Astrocyte (in vitro differentiated cells and primary cell): ENCODE data around the gene ZCCHC2. TPM values are rescaled to one million over a fixed set of nuclear protein-coding genes. Genes with fewer than 3 reads are reported as not detected.

Experiments used
- DNase-seq: peaks from one replicate; pipeline ENCODE4 v3.0.0-alpha.2; 2010; ENCODE audit warnings: low read depth
- FAIRE-seq: peaks from 2 replicates; lab custom pipeline; 2011; peaks lifted over from hg19 to GRCh38; lab: Jason Lieb, UNC
- H2AFZ ChIP-seq: 2 replicates; pipeline ENCODE4 v1.6.0; 2012; ENCODE audit warnings: low read depth, low read length, inconsistent platforms
- H3K27ac ChIP-seq: 2 replicates; pipeline ENCODE4 v1.5.1; 2011; ENCODE audit warnings: low read depth, low read length, inconsistent platforms
- H3K27me3 ChIP-seq: 2 replicates; pipeline ENCODE4 v1.6.0; 2011; ENCODE audit warnings: low read length, inconsistent platforms; ENCODE audit not compliant: insufficient read depth
- H3K36me3 ChIP-seq: 2 replicates; pipeline ENCODE4 v1.5.1; 2011; ENCODE audit warnings: low read length, inconsistent platforms; ENCODE audit not compliant: insufficient read depth
- H3K4me1 ChIP-seq: 2 replicates; pipeline ENCODE4 v1.5.1; 2011; ENCODE audit warnings: low read length, inconsistent platforms; ENCODE audit not compliant: insufficient read depth
- H3K4me2 ChIP-seq: 2 replicates; pipeline ENCODE4 v1.6.0; 2012; ENCODE audit warnings: low read length, inconsistent platforms
- H3K4me3 ChIP-seq: 2 replicates; pipeline ENCODE4 v1.5.1; 2011; ENCODE audit warnings: low read depth, mild to moderate bottlenecking, low read length, inconsistent platforms; ENCODE audit not compliant: insufficient read depth
- H3K79me2 ChIP-seq: 2 replicates; pipeline ENCODE4 v1.6.0; 2012; ENCODE audit warnings: mild to moderate bottlenecking, low read length, inconsistent platforms; ENCODE audit not compliant: insufficient read depth
- H3K9ac ChIP-seq: 2 replicates; pipeline ENCODE4 v1.6.0; 2012; ENCODE audit warnings: mild to moderate bottlenecking, low read length, inconsistent platforms
- H3K9me3 ChIP-seq: 2 replicates; pipeline ENCODE4 v1.5.1; 2012; ENCODE audit warnings: low read depth, mild to moderate bottlenecking, low read length, inconsistent platforms; ENCODE audit not compliant: insufficient read depth
- H4K20me1 ChIP-seq: 2 replicates; pipeline ENCODE4 v1.6.0; 2012; ENCODE audit warnings: low read length, inconsistent platforms; ENCODE audit not compliant: insufficient read depth
- H3K27ac Mint-ChIP-seq: one replicate; pipeline ENCODE4 v1.8.0; 2021; ENCODE audit warnings: mild to moderate bottlenecking, mixed read lengths; ENCODE audit not compliant: unreplicated experiment
- H3K27me3 Mint-ChIP-seq: one replicate; pipeline ENCODE4 v1.8.0; 2021; ENCODE audit warnings: low read depth, mixed read lengths; ENCODE audit not compliant: unreplicated experiment
- H3K36me3 Mint-ChIP-seq: one replicate; pipeline ENCODE4 v1.8.0; 2021; ENCODE audit warnings: low read depth, mixed read lengths; ENCODE audit not compliant: unreplicated experiment
- H3K4me1 Mint-ChIP-seq: one replicate; pipeline ENCODE4 v1.8.0; 2021; ENCODE audit warnings: low read depth, mixed read lengths; ENCODE audit not compliant: unreplicated experiment
- H3K4me3 Mint-ChIP-seq: one replicate; pipeline ENCODE4 v1.8.0; 2021; ENCODE audit warnings: mild to moderate bottlenecking, moderate library complexity, mixed read lengths; ENCODE audit not compliant: unreplicated experiment
- H3K9me3 Mint-ChIP-seq: one replicate; pipeline ENCODE4 v1.8.0; 2021; ENCODE audit warnings: mild to moderate bottlenecking, mixed read lengths; ENCODE audit not compliant: unreplicated experiment
- CTCF ChIP-seq: IDR thresholded peaks from 2 replicates; pipeline ENCODE4 v1.5.1; 2011; ENCODE audit warnings: low read depth, mild to moderate bottlenecking, inconsistent platforms, low read length, moderate library complexity; ENCODE audit not compliant: insufficient read depth
- EZH2 ChIP-seq: IDR thresholded peaks from 2 replicates; pipeline ENCODE4 v1.6.1; 2012; ENCODE audit warnings: mild to moderate bottlenecking, low read length, inconsistent platforms; ENCODE audit not compliant: insufficient read depth
- total RNA-seq: library from RNA; stranded (reverse); gene quantifications from 2 replicates; pipeline ENCODE4 v1.2.1, GENCODE V29; 2021

Gene ZCCHC2
- total RNA-seq, 1 donor from 2014 or later, result 14.8 TPM

DNA sequence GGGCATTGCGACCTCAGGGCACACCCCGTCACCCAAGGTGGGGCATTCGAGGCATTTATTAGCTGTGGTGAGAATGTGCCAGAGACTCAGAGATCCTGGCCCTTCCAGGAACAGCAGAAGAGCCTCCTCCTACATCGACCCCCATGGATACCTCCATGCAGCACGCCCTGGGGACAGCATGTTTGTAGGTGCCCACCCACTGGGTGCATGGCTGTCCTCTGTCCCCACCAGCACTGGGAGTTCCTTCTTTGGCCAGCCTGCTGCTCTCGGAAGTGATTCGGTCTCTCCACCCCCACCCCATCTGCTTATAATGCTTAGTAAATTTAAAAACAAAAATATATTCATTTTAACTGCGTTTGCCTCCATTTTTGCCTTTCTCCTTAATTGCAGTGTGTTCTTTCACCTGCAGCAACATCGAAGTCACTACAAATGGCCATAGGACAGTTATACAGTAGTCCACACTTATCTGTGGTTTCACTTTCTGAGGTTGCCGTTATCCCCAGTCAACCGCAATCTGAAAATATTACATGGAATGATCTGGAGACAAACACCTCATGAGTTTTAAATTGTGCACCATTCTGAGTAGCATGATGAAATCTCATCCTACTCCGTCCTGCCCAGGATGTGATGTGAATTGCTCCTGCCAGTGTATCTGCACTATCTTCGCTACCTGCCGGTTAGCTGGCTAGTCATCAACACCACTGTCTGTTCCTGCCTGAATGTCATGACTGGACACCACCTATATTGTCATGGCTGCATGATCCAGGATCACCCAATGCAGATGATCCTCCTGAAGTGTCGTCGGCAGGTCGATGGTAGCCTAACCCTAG, 29.6 kb upstream of the ZCCHC2 start:
- no peak overlapping the region for H3K4me3 ChIP-seq

DNA sequence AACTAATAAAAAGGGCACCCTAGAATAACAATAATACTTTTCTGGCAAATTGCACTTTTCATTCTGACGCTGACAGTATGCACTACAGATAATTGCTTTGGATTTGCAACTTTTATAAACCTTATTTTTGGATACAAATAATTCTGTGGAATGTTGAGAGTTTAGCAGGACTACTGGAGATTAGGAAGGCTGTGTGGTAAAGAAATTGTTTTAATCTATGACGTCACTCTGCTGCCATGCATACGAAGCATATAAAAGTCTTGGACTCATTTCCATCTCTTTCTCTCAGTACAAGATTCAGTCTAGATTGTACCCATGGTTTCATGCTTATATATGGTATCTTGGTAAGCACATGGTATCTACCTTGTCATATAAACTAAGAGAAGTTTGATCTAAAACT, 28.1 kb upstream of the ZCCHC2 start:
- Histone ChIP-seq H3K9ac (no peak overlapping the region), H2AFZ (no peak overlapping the region), H4K20me1 (no peaks in the 10 kb centered on the region), H3K4me3 (no peak overlapping the region), H3K27ac (no peak overlapping the region), H3K79me2 (no peaks in the 10 kb centered on the region), H3K27me3 (peaks cover 6% of the 10 kb centered on the region), H3K9me3 (no peaks in the 10 kb centered on the region), H3K36me3 (no peaks in the 10 kb centered on the region), H3K4me1 (no peaks in the 10 kb centered on the region), H3K4me2 (no peak overlapping the region)
- Mint-ChIP-seq H3K27me3 (peaks cover 4% of the 10 kb centered on the region), H3K4me3 (no peak overlapping the region), H3K36me3 (peaks cover 2% of the 10 kb centered on the region), H3K9me3 (peaks cover 1% of the 10 kb centered on the region), H3K4me1 (peaks cover 2% of the 10 kb centered on the region), H3K27ac (no peak overlapping the region)
- FAIRE-seq (no peak), DNase-seq (no peak)
- TF ChIP-seq EZH2 (no peak), CTCF (no peak)

More for the DNA sequence above, 29.6 kb upstream of the ZCCHC2 start:
- Histone ChIP-seq H2AFZ (no peak overlapping the region), H3K4me1 (no peaks in the 10 kb centered on the region), H3K9me3 (no peaks in the 10 kb centered on the region), H3K36me3 (no peaks in the 10 kb centered on the region), H3K4me2 (no peak overlapping the region), H4K20me1 (no peaks in the 10 kb centered on the region), H3K9ac (no peak overlapping the region), H3K79me2 (no peaks in the 10 kb centered on the region), H3K27ac (no peak overlapping the region), H3K27me3 (peaks cover 6% of the 10 kb centered on the region)
- H3K4me3 Mint-ChIP-seq, result no peak overlapping the region
- H3K9me3 Mint-ChIP-seq, result no peaks in the 10 kb centered on the region
- no peak for FAIRE-seq
- TF ChIP-seq EZH2 (no peak), CTCF (no peak)
- no peaks in the 10 kb centered on the region for H3K4me1 Mint-ChIP-seq
- H3K27me3 Mint-ChIP-seq, result peaks cover 2% of the 10 kb centered on the region
- H3K36me3 Mint-ChIP-seq, result no peaks in the 10 kb centered on the region
- DNase-seq, result no peak
- no peak overlapping the region for H3K27ac Mint-ChIP-seq

DNA sequence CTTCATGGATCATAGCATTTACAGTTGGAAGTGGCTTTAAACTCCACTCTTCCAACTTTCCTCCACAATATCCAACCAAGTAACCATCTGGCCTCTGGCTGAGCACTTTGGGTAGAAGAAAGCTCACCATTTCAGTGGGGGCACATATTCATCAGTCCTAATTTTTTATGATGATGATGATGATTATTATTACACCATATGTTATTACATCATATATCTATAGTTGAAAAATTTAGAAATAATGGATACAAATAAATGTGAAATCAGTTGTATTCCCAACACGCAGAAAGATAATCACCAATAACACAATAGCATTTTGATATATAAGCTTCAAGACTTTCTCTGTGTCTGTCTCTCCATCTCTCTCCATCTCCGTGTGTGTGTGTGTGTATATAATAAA, 26.6 kb upstream of the ZCCHC2 start:
- Mint-ChIP-seq H3K27me3 (peaks cover 2% of the 10 kb centered on the region), H3K27ac (no peak overlapping the region), H3K36me3 (peaks cover 2% of the 10 kb centered on the region), H3K9me3 (peaks cover 1% of the 10 kb centered on the region), H3K4me3 (no peak overlapping the region), H3K4me1 (peaks cover 2% of the 10 kb centered on the region)
- no peaks in the 10 kb centered on the region for H3K36me3 ChIP-seq
- no peak overlapping the region for H3K9ac ChIP-seq
- no peaks in the 10 kb centered on the region for H3K9me3 ChIP-seq
- peaks cover 6% of the 10 kb centered on the region for H3K27me3 ChIP-seq
- no peaks in the 10 kb centered on the region for H4K20me1 ChIP-seq
- no peak overlapping the region for H3K27ac ChIP-seq
- no peak for TF ChIP-seq CTCF
- no peak for TF ChIP-seq EZH2
- FAIRE-seq, result no peak
- DNase-seq, result no peak
- no peaks in the 10 kb centered on the region for H3K79me2 ChIP-seq
- H3K4me3 ChIP-seq, result no peak overlapping the region
- H3K4me1 ChIP-seq, result no peaks in the 10 kb centered on the region
- no peak overlapping the region for H3K4me2 ChIP-seq
- no peak overlapping the region for H2AFZ ChIP-seq
